HL-60/S4 treated with retinoic acid at 250 ng/mL for 4 days and 3 days (cell line): ENCODE data around the gene DNM1L.

ENCODE experiments used
- in situ Hi-C: fragments of 300-500 bp; cut with MboI; formaldehyde crosslinking; loops from 2 replicates; pipeline ENCODE4 v1.7.0; 2022; ENCODE audit warnings: low sequenced_read_pairs

DNM1L gene

GRCh38 chr12:32755051-32755653 is 76.1 kb downstream of the DNM1L start:
- in situ Hi-C loops: loop anchor here (25.0 kb wide), 1 partner anchor 1457 kb away; no protein-coding TSS in a partner anchor

GRCh38 chr12:32755654-32756475 is 76.8 kb downstream of the DNM1L start, which contains the start of gene YARS2:
Gene YARS2, minus strand, starts transcription at chr12:32755897. Its CDS starts 23 bp downstream, at chr12:32755874.
- in situ Hi-C loops: loop anchor here (25.0 kb wide), 1 partner anchor 1456 kb away; no protein-coding TSS in a partner anchor

GRCh38 chr12:32756476-32757066 is 77.5 kb downstream of the DNM1L start:
- in situ Hi-C loops: loop anchor here (25.0 kb wide), 1 partner anchor 1456 kb away; no protein-coding TSS in a partner anchor

- in situ Hi-C loops: loop anchor here (25.0 kb wide), 1 partner anchor 1455 kb away; no protein-coding TSS in a partner anchor
These were observed 78.1 kb downstream of the DNM1L start for GRCh38 chr12:32757157-32757556.

- in situ Hi-C loops: loop anchor here (10.0 to 25.0 kb wide), 2 partner anchors 1263 to 1451 kb away; partner anchors contain the start of gene ALG10
These were observed 82.6 kb downstream of the DNM1L start for GRCh38 chr12:32761716-32762115.

- in situ Hi-C loops: loop anchor here (10.0 to 25.0 kb wide), 2 partner anchors 1259 to 1446 kb away; partner anchors contain the start of gene ALG10
These were observed 86.8 kb downstream of the DNM1L start for GRCh38 chr12:32765906-32766305.

GRCh38 chr12:32768518-32768917 is 89.4 kb downstream of the DNM1L start:
- in situ Hi-C loops: loop anchor here (10.0 to 25.0 kb wide), 2 partner anchors 1256 to 1444 kb away; partner anchors contain the start of gene ALG10

- in situ Hi-C loops: loop anchor here (25.0 kb wide), 1 partner anchor 1442 kb away; no protein-coding TSS in a partner anchor
These were observed 91.0 kb downstream of the DNM1L start for GRCh38 chr12:32770141-32770540.

- in situ Hi-C loops: loop anchor here (25.0 kb wide), 1 partner anchor 1439 kb away; no protein-coding TSS in a partner anchor
These were observed 94.6 kb downstream of the DNM1L start for GRCh38 chr12:32773691-32774090.

GRCh38 chr12:32776258-32776657 is 97.2 kb downstream of the DNM1L start:
- in situ Hi-C loops: no loop called here

- in situ Hi-C loops: no loop called here
These were observed 98.1 kb downstream of the DNM1L start for GRCh38 chr12:32777159-32777558.

GRCh38 chr12:32777691-32778175 is 98.6 kb downstream of the DNM1L start:
- in situ Hi-C loops: no loop called here

- in situ Hi-C loops: no loop called here
These were observed 101.0 kb downstream of the DNM1L start for GRCh38 chr12:32780071-32780470.

GRCh38 chr12:32783029-32783428 is 103.9 kb downstream of the DNM1L start:
- in situ Hi-C loops: no loop called here

- in situ Hi-C loops: no loop called here
These were observed 106.5 kb downstream of the DNM1L start for GRCh38 chr12:32785557-32785956.

GRCh38 chr12:32788405-32788804 is 109.3 kb downstream of the DNM1L start:
- in situ Hi-C loops: no loop called here

GRCh38 chr12:32789446-32789845 is 110.3 kb downstream of the DNM1L start:
- in situ Hi-C loops: no loop called here

GRCh38 chr12:32789916-32790315 is 110.8 kb downstream of the DNM1L start:
- in situ Hi-C loops: no loop called here

GRCh38 chr12:32794281-32794680 is 115.2 kb downstream of the DNM1L start:
- in situ Hi-C loops: no loop called here
